GM12878 (cell line): ENCODE data around the gene CNDP1.

ENCODE experiments used
- CEBPZ ChIP-seq: fragments of 150-350 bp; IDR thresholded peaks from 2 replicates; pipeline ENCODE4 v1.6.1; 2016; ENCODE audit warnings: low read depth, low read length
- CTCF ChIP-seq, 3 experiments: IDR thresholded peaks in 2 of 3; conservative IDR thresholded peaks in 1 of 3; 2 replicates each; pipeline ENCODE4 v1.5.1; 2011; ENCODE audit warnings: low read depth in 3 of 3, low read length in 3 of 3, mild to moderate bottlenecking in 3 of 3, control low read depth in 2 of 3, moderate library complexity in 2 of 3, inconsistent platforms in 1 of 3, mixed read lengths in 1 of 3; ENCODE audit not compliant: control insufficient read depth in 2 of 3, insufficient read depth in 1 of 3; ENCODE audit errors: extremely low read depth in 1 of 3
- EZH2 ChIP-seq: IDR thresholded peaks from 2 replicates; pipeline ENCODE4 v1.6.1; 2012; ENCODE audit warnings: low read depth, mild to moderate bottlenecking, control low read depth, inconsistent platforms, low read length, borderline replicate concordance; ENCODE audit not compliant: control insufficient read depth
- HDGF ChIP-seq: fragments of 450-650 bp; IDR thresholded peaks from 2 replicates; pipeline ENCODE4 v1.6.1; 2016; ENCODE audit warnings: antibody characterized with exemption
- NR2C2 ChIP-seq: IDR thresholded peaks from 2 replicates; pipeline ENCODE4 v1.6.1; 2011; ENCODE audit warnings: borderline replicate concordance, low read depth; ENCODE audit not compliant: control insufficient read depth, insufficient read length
- SRF ChIP-seq, 2 experiments: IDR thresholded peaks; 2 replicates each; pipeline ENCODE4 v1.6.1; 2011; ENCODE audit warnings: low read depth in 2 of 2, low read length in 2 of 2, mild to moderate bottlenecking in 1 of 2, moderate library complexity in 1 of 2
- YY1 ChIP-seq: IDR thresholded peaks from 2 replicates; pipeline ENCODE4 v1.6.1; 2011; ENCODE audit warnings: low read depth, mild to moderate bottlenecking, low read length

GRCh38 chr18:74624466-74624865 lies 90.2 kb downstream of the CNDP1 start:
- no peak for TF ChIP-seq CEBPZ
- TF ChIP-seq EZH2 = no peak
- no peak for TF ChIP-seq NR2C2
- TF ChIP-seq SRF (IDR thresholded peaks at IDR 0.05; ENCODE audit: low read depth in 2 of 2, low read length in 2 of 2) = no peak
- TF ChIP-seq CTCF (IDR thresholded peaks at IDR 0.05 in 2 of 3, conservative IDR thresholded peaks at IDR 0.05 in 1 of 3; ENCODE audit: control insufficient read depth in 2 of 3, extremely low read depth in 1 of 3, insufficient read depth in 1 of 3, low read depth in 3 of 3, low read length in 3 of 3) = no peak
- TF ChIP-seq YY1 = no peak
- TF ChIP-seq HDGF = no peak
